ENCODE data around the gene GADD45G.

Gene GADD45G

DNA sequence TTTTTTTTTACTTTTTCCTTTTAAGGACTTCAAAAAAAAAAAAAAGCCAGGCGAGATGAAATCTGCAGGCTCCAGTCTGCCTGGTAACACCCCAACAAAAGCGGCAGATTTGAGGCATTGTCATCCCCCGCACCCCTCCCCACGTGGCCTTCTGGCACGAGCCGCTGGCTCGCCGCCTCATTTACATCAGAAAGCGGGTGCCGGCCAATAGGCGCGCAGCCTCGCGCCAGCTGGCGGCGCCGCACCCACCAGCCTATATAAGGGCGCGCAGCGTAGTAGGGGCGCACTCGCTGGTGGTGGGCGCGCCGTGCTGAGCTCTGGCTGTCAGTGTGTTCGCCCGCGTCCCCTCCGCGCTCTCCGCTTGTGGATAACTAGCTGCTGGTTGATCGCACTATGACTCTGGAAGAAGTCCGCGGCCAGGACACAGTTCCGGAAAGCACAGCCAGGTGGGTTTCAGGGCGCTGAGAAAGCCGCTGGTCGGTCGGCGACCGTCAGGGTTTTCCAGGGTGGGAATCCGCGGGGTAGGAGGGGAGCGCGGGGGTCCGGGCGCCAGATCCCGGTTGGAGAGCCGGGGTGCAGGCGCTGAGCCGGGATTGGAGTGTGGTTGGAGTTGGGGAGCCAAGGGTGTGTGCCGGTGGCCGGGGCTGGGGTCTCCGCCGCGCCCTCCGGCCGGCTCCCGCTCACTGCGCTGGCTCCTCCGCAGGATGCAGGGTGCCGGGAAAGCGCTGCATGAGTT is at the start of gene GADD45G:
Gene GADD45G (plus strand): TSS at position 284 of the 736 bp plus-strand sequence. CDS start 110 bp downstream, at position 394.
- peak; percentile 47 for DNase-seq (ENCODE audit: low read depth)

DNA sequence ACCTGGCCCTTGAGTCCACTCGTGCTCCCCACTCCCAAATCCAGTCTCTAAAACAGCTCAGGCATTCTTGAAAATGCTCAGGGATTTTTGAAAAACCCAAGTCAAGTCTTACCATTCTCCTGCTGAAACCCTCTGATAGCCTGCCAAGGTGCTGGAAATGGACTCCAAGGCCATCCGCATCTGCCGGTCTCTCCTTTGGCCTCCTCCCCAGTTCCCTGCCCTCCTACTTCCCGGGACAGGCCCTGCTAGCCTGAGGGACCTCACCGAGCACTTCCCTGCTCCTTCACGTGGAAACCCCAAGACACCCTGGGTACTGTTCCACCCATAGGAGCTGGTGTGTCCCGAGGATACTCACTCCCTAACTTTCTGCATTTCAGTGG is 49.8 kb upstream of the GADD45G start:
- DNase-seq (ENCODE audit: low read depth): no peak

DNA sequence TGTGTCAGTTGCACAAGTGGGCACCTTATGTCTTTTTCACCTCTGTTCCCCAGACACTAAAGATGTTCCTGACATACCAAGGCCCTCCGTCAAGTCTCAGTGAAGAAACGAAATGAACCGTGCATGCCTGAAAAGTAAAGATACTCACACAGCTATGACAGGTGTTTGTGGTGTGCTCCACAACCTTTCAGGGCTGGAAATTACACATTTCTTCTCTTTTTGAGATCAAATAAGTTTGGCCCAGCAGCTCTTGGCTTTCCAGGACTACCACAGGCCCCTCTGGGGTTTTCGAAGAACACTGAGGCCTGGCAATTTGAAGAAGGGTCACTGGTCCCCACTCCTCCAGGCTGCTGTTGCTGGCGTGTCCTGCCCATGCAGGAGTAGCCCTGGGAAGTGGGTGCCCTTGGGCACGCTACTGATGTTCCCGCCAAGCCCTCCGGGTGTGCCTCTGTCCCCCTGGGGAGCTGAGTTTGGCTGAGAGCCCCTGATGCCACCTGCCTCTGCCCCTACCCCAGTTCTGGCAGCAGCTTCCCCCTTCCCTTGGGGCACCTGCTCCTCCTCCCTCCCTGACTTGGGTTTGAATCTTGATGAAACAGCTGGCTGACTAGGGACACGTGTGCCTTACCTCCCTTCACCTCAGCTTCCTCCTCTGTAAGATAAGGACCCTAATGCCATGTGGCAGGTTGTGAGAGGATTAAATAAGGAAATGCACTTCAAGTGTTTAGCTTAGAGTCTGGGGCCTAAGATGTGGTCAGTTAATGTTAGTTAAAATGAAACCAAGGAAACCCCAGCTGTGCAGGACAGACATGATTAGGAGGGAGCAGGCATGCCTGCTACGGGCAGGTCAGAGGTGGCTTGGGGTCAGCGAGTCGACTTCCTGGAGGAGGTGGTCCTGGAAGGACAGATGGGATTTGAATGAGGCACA is 49.1 kb upstream of the GADD45G start:
- DNase-seq (ENCODE audit: low read depth): no peak

DNA sequence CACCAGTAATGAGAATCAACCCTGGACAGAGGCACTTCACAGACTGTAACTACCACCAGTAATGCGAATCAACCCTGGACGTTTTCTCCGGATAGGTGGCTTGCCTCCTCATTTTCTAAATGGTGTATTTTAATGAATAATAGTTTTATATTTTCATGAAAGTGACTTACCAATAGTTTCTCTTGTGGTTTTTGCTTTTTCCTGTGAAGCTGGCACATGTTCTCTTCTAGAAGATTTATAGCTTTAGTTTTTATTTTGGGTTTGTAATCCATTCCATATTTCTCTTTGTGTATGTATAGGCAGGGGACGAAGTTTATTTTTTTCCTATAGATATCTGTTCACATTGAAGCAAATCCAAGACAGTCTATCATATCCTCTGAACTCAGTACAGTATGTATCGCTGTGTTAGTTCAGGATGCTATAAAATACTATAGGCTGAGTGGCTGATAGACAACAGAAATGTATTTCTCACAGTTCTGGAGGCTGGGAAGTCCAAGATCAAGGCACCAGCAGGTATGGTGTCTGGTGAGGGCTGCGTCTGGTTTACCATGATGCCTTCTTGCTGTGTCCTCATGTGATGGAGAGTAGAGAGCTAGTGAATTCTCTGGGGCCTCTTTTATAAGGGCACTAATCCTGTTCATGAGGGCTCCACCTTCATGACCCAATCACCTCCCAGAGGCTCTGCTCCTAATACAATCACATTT is 46.5 kb upstream of the GADD45G start:
- DNase-seq (ENCODE audit: low read depth): no peak

- DNase-seq (ENCODE audit: low read depth): no peak
Measured at GRCh38 chr9:89558948-89559347, 45.9 kb upstream of the GADD45G start.

DNA sequence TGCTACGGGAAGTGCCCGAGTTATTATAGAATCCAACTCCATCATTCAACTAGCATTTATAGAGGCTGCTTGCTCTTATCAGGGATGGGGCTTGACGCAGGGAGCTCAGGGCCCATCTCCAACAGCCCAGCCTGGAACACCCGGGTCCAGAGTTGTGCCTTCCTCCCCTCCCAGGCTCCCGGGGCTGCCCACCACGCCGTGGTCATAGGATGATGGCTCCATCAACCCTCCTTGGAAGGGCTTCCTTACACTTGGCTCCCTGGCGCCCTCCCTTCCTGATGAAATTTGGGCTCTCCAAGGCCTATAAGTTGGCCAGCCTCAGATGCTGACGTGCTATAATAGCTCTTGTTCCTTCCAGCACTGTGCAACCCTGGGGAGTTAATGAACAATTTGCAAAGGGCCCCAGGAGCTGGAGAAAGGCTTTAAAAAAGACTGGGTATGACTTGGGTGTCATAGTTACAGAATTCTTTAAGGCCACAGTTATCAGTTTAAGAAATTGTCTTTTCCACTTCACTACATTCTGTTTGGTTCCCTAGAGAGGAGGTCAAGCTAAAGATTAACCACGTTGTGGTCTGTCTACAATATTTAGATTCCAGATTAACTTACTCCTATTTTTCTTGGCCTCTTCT is 42.5 kb upstream of the GADD45G start:
- DNase-seq (ENCODE audit: low read depth): no peak

DNA sequence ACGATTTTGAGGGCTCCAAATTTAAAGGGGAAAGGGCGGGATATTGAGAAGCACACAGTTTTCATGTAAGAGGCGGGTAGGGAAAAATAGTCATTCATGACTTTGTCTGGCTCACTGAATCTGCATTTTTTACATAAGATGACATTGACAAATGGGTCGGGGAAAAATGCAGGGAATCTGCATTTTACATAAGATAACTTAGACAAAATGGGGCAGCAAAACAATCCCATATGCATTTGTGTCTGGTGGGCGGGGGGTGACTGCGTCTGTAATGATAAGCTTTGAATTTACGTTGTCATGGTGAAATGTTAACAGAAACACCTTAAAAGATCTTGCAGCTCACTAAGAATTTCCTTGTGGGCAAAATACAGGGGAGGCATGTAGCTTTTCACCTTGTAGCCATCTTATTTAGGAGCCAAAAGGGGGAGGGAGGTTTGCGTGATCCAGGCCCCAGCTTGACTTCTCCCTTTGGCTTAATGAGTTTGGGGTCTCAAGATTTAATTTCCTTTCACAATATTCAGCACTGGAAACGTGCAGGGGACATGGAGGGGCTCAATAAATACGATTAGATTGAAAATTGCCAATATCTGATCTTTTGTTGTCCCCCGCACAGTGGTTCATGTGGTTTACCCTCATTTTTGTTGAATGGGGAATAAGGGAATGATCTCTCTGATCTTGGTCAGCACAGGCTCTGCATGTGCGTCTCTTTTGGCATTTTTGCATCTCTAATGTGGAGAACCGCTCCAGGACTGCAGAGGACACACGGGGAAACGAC is 41.1 kb upstream of the GADD45G start:
- no peak for DNase-seq (ENCODE audit: low read depth)

- no peak for DNase-seq (ENCODE audit: low read depth)
Measured at GRCh38 chr9:89564346-89564878, 40.4 kb upstream of the GADD45G start.

DNA sequence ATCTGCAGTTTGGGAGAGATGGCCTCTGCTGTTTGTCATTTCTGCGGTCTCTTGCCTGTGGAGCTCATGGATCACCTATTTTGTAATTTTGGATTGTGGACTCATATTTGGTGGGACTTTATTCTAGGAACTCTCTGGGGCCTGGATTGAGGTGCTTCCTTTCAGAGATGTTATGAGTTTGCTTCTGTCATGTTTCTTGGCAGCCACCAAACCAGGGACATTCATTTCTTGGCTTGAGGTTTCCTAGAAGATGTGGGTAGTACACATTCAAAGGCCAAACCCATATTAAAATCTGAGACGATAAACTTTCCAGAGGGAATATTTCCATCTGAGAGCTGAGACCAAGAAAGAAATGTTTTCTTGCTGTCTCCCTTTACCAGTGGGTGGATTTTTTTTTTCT is 37.2 kb upstream of the GADD45G start:
- DNase-seq (ENCODE audit: low read depth): no peak

DNA sequence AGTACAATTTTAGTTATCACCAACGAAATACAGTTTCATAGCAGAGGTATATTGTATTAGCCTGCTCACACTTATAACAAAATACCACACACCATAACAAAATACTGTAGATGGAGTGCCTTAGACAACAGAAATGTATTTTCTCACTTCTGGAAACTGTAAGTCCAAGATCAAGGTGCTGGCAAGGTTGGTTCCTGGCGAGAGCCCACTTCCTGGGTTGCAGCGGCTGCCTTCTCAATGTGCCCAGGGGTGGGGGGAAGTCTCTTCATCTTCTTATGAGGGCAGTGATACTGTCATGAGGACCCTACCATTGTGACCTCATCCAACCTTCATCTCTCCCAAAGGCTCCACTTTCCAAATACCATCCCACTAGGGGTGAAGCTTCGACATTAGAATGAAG is 30.5 kb upstream of the GADD45G start:
- no peak for DNase-seq (ENCODE audit: low read depth)

- DNase-seq (ENCODE audit: low read depth): peak; percentile 26
Measured at GRCh38 chr9:89576404-89576839, 28.4 kb upstream of the GADD45G start.

DNA sequence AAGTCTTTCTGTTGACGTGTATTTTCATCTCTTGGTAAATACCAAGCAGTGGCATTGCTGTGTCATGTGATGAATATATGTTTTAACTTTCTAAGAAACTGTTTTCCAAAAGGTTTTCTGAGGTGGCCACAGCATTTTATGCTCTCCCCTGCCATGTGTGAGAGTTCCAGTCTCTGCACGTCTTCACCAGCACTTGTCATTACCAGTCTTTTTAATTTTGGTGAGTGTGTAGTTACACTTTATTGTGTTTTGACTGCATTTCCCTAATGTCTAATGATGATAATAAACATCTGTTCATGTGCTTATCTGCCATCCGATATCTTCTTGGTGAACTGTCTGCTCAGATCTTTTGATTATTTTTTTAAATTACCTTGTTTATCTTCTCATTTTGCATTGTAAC is 27.4 kb upstream of the GADD45G start:
- DNase-seq (ENCODE audit: low read depth): no peak

- DNase-seq (ENCODE audit: low read depth): no peak
Measured at GRCh38 chr9:89579741-89580385, 24.9 kb upstream of the GADD45G start.

GRCh38 chr9:89586311-89586710 is 18.5 kb upstream of the GADD45G start:
- no peak for DNase-seq (ENCODE audit: low read depth)

DNA sequence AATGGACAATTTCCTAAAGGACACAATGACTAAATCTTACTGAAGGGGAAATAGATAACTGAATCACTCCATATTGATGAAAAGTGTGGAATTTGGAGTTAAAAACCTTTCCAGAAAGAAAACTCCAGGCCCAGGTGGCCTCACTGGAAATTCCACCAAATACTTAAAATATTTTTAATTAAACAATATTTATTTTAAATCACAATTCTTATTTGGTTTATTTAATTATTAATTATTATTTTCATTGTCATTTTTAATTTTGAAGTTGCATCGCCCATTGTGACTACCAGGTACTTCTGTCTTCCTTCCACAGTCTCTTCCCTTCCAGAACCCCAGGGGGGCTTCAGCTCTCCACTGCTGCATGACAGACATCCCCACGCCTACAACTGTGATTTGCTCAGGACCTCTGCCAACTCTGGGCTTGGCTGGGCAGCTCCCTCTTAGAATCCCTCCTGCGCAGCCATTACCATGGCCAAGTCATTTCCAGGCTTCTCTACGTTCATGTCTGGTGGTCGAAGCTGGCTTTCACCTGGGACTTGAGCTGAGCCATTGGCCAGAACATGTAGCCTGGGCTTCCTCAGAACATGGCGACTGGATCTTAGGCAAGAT is 16.4 kb upstream of the GADD45G start:
- DNase-seq (ENCODE audit: low read depth): no peak

- no peak for DNase-seq (ENCODE audit: low read depth)
Measured at GRCh38 chr9:89590415-89590814, 14.4 kb upstream of the GADD45G start.

DNA sequence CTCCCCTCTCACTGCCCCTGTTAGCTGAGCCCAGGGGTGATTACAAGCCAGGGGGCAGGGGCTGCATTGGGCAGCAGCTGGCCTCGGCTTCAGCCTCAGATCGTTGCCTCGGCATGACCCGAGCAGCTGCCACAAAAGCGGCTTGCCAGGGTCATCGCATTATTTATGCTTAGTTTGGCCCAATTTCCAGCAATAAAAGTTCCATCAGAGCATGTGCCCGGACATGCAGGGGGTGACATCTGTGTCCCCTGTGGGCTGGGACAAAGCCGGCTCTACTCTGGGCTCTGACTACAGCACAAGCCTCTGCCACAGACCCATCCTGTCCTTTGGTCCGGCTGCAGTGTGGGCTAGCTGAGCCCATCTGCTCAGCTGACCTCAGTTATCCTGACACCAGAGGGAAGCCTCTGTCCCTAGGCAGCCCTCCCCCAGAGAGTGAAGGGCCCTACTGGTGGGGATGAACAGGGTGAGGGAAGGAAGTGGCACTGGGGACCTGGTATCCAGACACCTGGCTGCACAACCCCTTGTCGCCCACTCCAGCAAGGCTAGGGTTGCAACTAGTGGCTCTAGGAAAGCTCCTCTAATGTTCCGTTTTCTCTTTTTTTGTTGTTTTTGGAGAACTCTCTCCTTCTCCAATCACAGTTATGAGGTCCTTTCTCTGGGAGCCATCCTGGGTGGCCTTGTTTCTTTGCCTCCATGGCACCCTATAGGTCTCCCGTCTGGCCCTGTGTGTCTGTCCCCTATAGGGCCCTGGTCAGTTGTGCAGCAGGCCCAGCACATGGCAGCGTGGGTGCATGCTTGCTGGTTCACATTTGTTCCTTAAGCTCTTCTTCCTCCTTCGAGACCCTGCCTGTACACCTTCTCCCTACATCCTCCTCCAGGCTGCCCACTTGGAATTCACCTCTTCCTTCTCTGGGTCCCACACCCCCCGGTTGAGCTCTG is 13.3 kb upstream of the GADD45G start:
- no peak for DNase-seq (ENCODE audit: low read depth)

GRCh38 chr9:89592213-89592815 is 12.5 kb upstream of the GADD45G start:
- no peak for DNase-seq (ENCODE audit: low read depth)
